K562 (cell line): ENCODE data around the gene EWSR1. TPM values are rescaled to one million over a fixed set of nuclear protein-coding genes. Genes with fewer than 3 reads are reported as not detected.
A peak's percentile ranks its signal among the peaks of the same experiment; 100 is the strongest.

Experiments
- ATAC-seq: fragments of 200-7000 bp; cut with Tn5 transposase; 3 replicates; pipeline ENCODE4 v1.9.1; 2020; ENCODE audit warnings: moderate library complexity
- BruUV-seq: library from RNA; stranded (reverse); fragments of 400-500 nt; replicated peaks from 2 replicates; lab custom pipeline; 2021; lab: Mats Ljungman, UMichigan
- CTCF ChIA-PET: fragments of 300-600 bp; formaldehyde crosslinking; extraction: SDS; loops from one replicate; lab custom pipeline; 2021; ENCODE audit warnings: low intra/inter-chr PET ratio; lab: Yijun Ruan, JAX
- POLR2A ChIA-PET: fragments of 300-600, 350-650 bp; sonication (Branson Sonifier 250); formaldehyde crosslinking; extraction: SDS; loops from one replicate; lab custom pipeline; 2021; ENCODE audit warnings: antibody characterized with exemption, inconsistent platforms; lab: Yijun Ruan, JAX
- DNase-seq, 4 experiments: peaks; one replicate each; pipeline versions ENCODE4 v3.0.0 to v3.0.0-alpha.2; 2011 to 2018; ENCODE audit warnings: low spot score in 3 of 4, mixed read lengths in 3 of 4; ENCODE audit errors: extremely low read depth in 1 of 4
- FAIRE-seq: peaks from 2 replicates; lab custom pipeline; 2011; peaks lifted over from hg19 to GRCh38; lab: Jason Lieb, UNC
- H2AFZ ChIP-seq: 2 replicates; pipeline ENCODE4 v1.6.0; 2011; ENCODE audit warnings: low read depth, low read length, control low read depth, inconsistent platforms
- H3K27ac ChIP-seq: fragments of 200-600 bp; 3 replicates; pipeline ENCODE4 v1.8.0; 2011; ENCODE audit warnings: low read depth, mild to moderate bottlenecking, control low read depth, inconsistent platforms, low read length, moderate library complexity, mixed read lengths; ENCODE audit errors: extremely low read depth
- H3K27me3 ChIP-seq, 2 experiments: fragments of 300-600 bp in 1 of 2; 2 replicates in 1 of 2; 3 replicates in 1 of 2; pipeline versions ENCODE4 v1.6.0 to v1.8.0; 2011; ENCODE audit warnings: inconsistent platforms in 2 of 2, low read length in 2 of 2, mild to moderate bottlenecking in 1 of 2, mixed read lengths in 1 of 2, moderate library complexity in 1 of 2; ENCODE audit not compliant: control insufficient read depth in 2 of 2, insufficient read depth in 2 of 2
- H3K36me3 ChIP-seq: fragments of 300-600 bp; 3 replicates; pipeline ENCODE4 v1.8.0; 2011; ENCODE audit warnings: mild to moderate bottlenecking, low read length, inconsistent platforms; ENCODE audit not compliant: control insufficient read depth, insufficient read depth
- H3K4me1 ChIP-seq, 2 experiments: fragments of 200-600 bp in 1 of 2; replicated peaks in 1 of 2; 2 replicates in 1 of 2; 3 replicates in 1 of 2; pipeline versions ENCODE4 v1.5.1 to v1.8.0; 2011; ENCODE audit warnings: inconsistent platforms in 2 of 2, low read length in 2 of 2, mild to moderate bottlenecking in 1 of 2, mixed read lengths in 1 of 2, moderate library complexity in 1 of 2; ENCODE audit not compliant: control insufficient read depth in 2 of 2, insufficient read depth in 2 of 2
- H3K4me2 ChIP-seq: 2 replicates; pipeline ENCODE4 v1.6.1; 2011; ENCODE audit warnings: low read length, control low read depth, inconsistent platforms, mixed read lengths; ENCODE audit not compliant: insufficient read depth
- H3K4me3 ChIP-seq: fragments of 200-600 bp; sonication (generic), shearing (Covaris generic); 2 replicates; pipeline ENCODE4 v1.5.1; 2016; ENCODE audit warnings: control low read depth, inconsistent platforms
- H3K79me2 ChIP-seq: fragments of 200-600 bp; 3 replicates; pipeline ENCODE4 v1.8.0; 2011; ENCODE audit warnings: low read length, inconsistent platforms; ENCODE audit not compliant: control insufficient read depth, insufficient read depth
- H3K9ac ChIP-seq, 2 experiments: 2 replicates each; pipeline versions ENCODE4 v1.6.0 to v1.6.1; 2011; ENCODE audit warnings: low read depth in 2 of 2, low read length in 2 of 2, control low read depth in 1 of 2, inconsistent platforms in 1 of 2, mild to moderate bottlenecking in 1 of 2, mixed read lengths in 1 of 2; ENCODE audit not compliant: insufficient read depth in 1 of 2
- H3K9me1 ChIP-seq: one replicate; pipeline ENCODE4 v1.6.0; 2011; ENCODE audit warnings: inconsistent platforms, mild to moderate bottlenecking, low read length, moderate library complexity; ENCODE audit not compliant: control insufficient read depth, insufficient read depth
- H3K9me3 ChIP-seq: replicated peaks from 2 replicates; pipeline ENCODE4 v1.5.1; 2011; ENCODE audit warnings: low read depth, low read length, inconsistent platforms; ENCODE audit not compliant: control insufficient read depth, insufficient read depth
- H4K20me1 ChIP-seq: replicated peaks from 2 replicates; pipeline ENCODE4 v1.6.1; 2011; ENCODE audit warnings: low read length, inconsistent platforms, mixed read lengths; ENCODE audit not compliant: control insufficient read depth, insufficient read depth
- MXD1 ChIP-seq: fragments of 250-450 bp; sonication (Bioruptor Pico); IDR thresholded peaks from 2 replicates; pipeline ENCODE4 v1.8.0; 2021; ENCODE audit warnings: borderline replicate concordance, mild to moderate bottlenecking, moderate library complexity; ENCODE audit not compliant: poor library complexity, severe bottlenecking
- RBM25 ChIP-seq: fragments of 200-400 bp; formaldehyde crosslinking; IDR thresholded peaks from 2 replicates; pipeline ENCODE4 v1.6.1; 2018; ENCODE audit warnings: low read length, low read depth, moderate library complexity; ENCODE audit not compliant: severe bottlenecking
- ZNF12 ChIP-seq: sonication (generic); formaldehyde crosslinking; IDR thresholded peaks from 2 replicates; pipeline ENCODE4 v1.4.0; 2020; ENCODE audit warnings: mild to moderate bottlenecking, missing genetic modification reagents
- WGBS: fragments of 100-300 bp; shearing (Covaris generic); methylation state at CpG from one replicate; pipeline ENCODE4 v1.1.6; 2016; ENCODE audit warnings: low coverage, mixed read lengths; ENCODE audit not compliant: insufficient coverage; ENCODE audit errors: missing lambda C conversion rate; 5-methylcytosine and 5-hydroxymethylcytosine counted together
- in situ Hi-C: fragments of 300-500 bp; cut with MboI; formaldehyde crosslinking; loops from 4 replicates; pipeline ENCODE4 v1.15.0; 2018; ENCODE audit warnings: inconsistent platforms, mixed read lengths
- intact Hi-C: fragments of 100-400 bp; cut with micrococcal nuclease; formaldehyde crosslinking; loops from 2 replicates; pipeline ENCODE4 v1.14.2; 2022
- polyA plus RNA-seq, 8 experiments: library from polyadenylated mRNA; depleted of rRNA in 4 of 8; stranded (reverse) in 5 of 8; unstranded in 3 of 8; fragments of >200 nt; fragmentation: Nextera tagmentation in 2 of 8; fragmentation: Illumina TruSeq in 1 of 8; extraction: Ambion mirVana in 2 of 8; extraction: Trizol in 1 of 8; gene quantifications; 2 replicates each; pipeline versions ENCODE4 v1.2.1 to v1.2.3, GENCODE V29; 2011 to 2014; ENCODE audit warnings: inconsistent platforms in 1 of 8, missing spikeins in 1 of 8
- total RNA-seq, 7 experiments: library from RNA; depleted of rRNA in 6 of 7; stranded (reverse); fragments of >200 nt in 6 of 7; fragmentation: Illumina TruSeq in 2 of 7; extraction: Trizol in 2 of 7; gene quantifications; 2 replicates each; pipeline versions ENCODE4 v1.2.1 to v1.2.3, GENCODE V29; 2011 to 2021; ENCODE audit warnings: low replicate concordance in 1 of 7
- TF ChIP-seq, protein P1 (sequence below): sonication (generic); formaldehyde crosslinking; IDR thresholded peaks from 2 replicates; pipeline ENCODE4 v1.8.1; 2023; ENCODE audit warnings: mild to moderate bottlenecking, missing genetic modification reagents
- TF ChIP-seq, protein P2 (sequence below): fragments of 250-450 bp; sonication (Bioruptor Pico); IDR thresholded peaks from 2 replicates; pipeline ENCODE4 v1.8.0; 2021; ENCODE audit warnings: moderate library complexity, mild to moderate bottlenecking, inconsistent platforms

EWSR1 gene
- total and polyA plus RNA-seq, 9 of the 15 experiments (the other 6 are each of a cell fraction or from before 2014, with no cell fraction given): 83.3 to 450 (median 239) TPM

DNA sequence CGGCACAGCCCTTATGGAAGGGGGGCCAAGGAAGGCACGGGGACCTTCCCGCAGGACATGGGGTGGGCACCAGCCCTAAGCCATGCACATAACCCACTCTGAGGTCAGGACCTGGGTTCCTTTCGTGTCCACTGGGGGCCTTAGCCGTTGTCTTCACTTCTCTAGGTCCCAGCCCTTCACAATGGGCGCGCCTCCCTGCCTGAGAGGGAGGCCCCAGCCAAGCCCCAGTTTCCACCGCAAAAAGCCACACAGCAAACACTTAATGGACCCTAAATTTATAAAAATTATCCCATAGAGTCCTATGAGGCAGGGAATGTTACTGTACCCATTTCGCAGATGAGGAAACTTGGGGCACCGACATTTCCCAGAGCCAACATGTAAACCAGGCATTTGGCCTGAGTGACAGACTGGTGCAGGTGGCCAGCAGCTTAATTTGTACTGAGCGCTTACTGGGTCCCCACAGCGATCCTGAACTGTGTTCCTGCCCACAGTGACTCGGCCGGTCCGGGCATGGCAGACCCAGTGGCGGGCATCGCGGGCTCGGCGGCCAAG lies 39.6 kb downstream of the EWSR1 start:
- Histone ChIP-seq H3K9me1 (no peaks in the 10 kb centered on the region), H3K9ac (peak overlapping the region; percentile 77 to 95), H3K4me1 (peaks cover 21 to 93% of the 10 kb centered on the region in 2 experiments), H3K4me3 (peak overlapping the region; percentile 81), H3K79me2 (peaks cover 18% of the 10 kb centered on the region), H3K4me2 (peak overlapping the region; percentile 81), H3K27me3 (no peaks in the 10 kb centered on the region), H4K20me1 (no peaks in the 10 kb centered on the region), H3K36me3 (peaks cover 9% of the 10 kb centered on the region; the same call in 1 of the 3 replicates), H3K9me3 (no peaks in the 10 kb centered on the region), H3K27ac (peak overlapping the region; percentile 94), H2AFZ (peak overlapping the region; percentile 98)
- ChIA-PET CTCF (no interaction called here), POLR2A (interaction anchor here (0.7 kb wide), 1 partner anchor 28 kb away, joined by 3 read pairs; no protein-coding TSS in a partner anchor)
- DNase-seq: no peak
- FAIRE-seq: peak; percentile 77
- TSS peak; percentile 52 for BruUV-seq
- ATAC-seq: peak; percentile 1; the same call in 1 of the 3 replicates
- peak; percentile 50 for TF ChIP-seq RBM25
- TF ChIP-seq MXD1 (CRISPR knock-in tag): no peak
- TF ChIP-seq, protein P1, sequence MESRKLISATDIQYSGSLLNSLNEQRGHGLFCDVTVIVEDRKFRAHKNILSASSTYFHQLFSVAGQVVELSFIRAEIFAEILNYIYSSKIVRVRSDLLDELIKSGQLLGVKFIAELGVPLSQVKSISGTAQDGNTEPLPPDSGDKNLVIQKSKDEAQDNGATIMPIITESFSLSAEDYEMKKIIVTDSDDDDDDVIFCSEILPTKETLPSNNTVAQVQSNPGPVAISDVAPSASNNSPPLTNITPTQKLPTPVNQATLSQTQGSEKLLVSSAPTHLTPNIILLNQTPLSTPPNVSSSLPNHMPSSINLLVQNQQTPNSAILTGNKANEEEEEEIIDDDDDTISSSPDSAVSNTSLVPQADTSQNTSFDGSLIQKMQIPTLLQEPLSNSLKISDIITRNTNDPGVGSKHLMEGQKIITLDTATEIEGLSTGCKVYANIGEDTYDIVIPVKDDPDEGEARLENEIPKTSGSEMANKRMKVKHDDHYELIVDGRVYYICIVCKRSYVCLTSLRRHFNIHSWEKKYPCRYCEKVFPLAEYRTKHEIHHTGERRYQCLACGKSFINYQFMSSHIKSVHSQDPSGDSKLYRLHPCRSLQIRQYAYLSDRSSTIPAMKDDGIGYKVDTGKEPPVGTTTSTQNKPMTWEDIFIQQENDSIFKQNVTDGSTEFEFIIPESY (CRISPR knock-in tag): peak; percentile 48; the same call in 1 of the 2 replicates
- no peak for TF ChIP-seq ZNF12 (CRISPR knock-in tag)
- TF ChIP-seq, protein P2, sequence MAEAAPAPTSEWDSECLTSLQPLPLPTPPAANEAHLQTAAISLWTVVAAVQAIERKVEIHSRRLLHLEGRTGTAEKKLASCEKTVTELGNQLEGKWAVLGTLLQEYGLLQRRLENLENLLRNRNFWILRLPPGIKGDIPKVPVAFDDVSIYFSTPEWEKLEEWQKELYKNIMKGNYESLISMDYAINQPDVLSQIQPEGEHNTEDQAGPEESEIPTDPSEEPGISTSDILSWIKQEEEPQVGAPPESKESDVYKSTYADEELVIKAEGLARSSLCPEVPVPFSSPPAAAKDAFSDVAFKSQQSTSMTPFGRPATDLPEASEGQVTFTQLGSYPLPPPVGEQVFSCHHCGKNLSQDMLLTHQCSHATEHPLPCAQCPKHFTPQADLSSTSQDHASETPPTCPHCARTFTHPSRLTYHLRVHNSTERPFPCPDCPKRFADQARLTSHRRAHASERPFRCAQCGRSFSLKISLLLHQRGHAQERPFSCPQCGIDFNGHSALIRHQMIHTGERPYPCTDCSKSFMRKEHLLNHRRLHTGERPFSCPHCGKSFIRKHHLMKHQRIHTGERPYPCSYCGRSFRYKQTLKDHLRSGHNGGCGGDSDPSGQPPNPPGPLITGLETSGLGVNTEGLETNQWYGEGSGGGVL (CRISPR knock-in tag): no peak
- intact Hi-C loops: no loop called here
- in situ Hi-C loops: no loop called here
- 58% methylated on average over 14 of the region's 20 CpGs for WGBS
